HCT116 (cell line): ENCODE measurements around the gene KIAA0930. TPM values are rescaled to one million over a fixed set of nuclear protein-coding genes. Genes with fewer than 3 reads are reported as not detected.

Experiments used
- ATAC-seq: fragments of 200-7000 bp; cut with Tn5 transposase; 2 replicates; pipeline ENCODE4 v1.9.1; 2020; ENCODE audit warnings: mild to moderate bottlenecking, moderate library complexity
- BruUV-seq: library from RNA; stranded (reverse); fragments of 400-500 nt; replicated peaks from 2 replicates; lab custom pipeline; 2021; lab: Mats Ljungman, UMichigan
- CTCF ChIA-PET: fragments of 300-600 bp; sonication (Branson Sonifier 250); formaldehyde crosslinking; loops from one replicate; lab custom pipeline; 2021; ENCODE audit warnings: antibody characterized with exemption; lab: Charles Lee
- POLR2A ChIA-PET: fragments of 300-600, 350-600 bp; sonication (Branson Sonifier 250); formaldehyde crosslinking; loops from one replicate; lab custom pipeline; 2021; ENCODE audit warnings: antibody characterized with exemption; lab: Charles Lee
- RAD21 ChIA-PET, 2 experiments: fragments of 300-600 bp; sonication (Branson Sonifier 250); formaldehyde crosslinking; loops; one replicate each; lab custom pipeline; 2023; ENCODE audit warnings: low total read pairs in 2 of 2; ENCODE audit not compliant: uncharacterized antibody in 2 of 2, unreplicated experiment in 2 of 2, low non-redundant PET in 1 of 2; lab: Charles Lee
- DNase-seq: peaks from one replicate; pipeline ENCODE4 v3.0.0-alpha.2; 2010; ENCODE audit warnings: low read depth, low spot score
- H2AFZ ChIP-seq: fragments of 200-600 bp; shearing (Covaris generic), sonication (generic); 2 replicates; pipeline ENCODE4 v1.6.1; 2017; ENCODE audit warnings: low read depth, mixed run types, mixed read lengths, antibody characterized with exemption, low read length; ENCODE audit not compliant: poor library complexity, severe bottlenecking
- H3K27ac ChIP-seq: 2 replicates; pipeline ENCODE4 v1.5.1; 2012; ENCODE audit warnings: low read depth, low read length
- H3K27me3 ChIP-seq: fragments of 200-600 bp; sonication (generic); 2 replicates; pipeline ENCODE4 v1.6.1; 2016; ENCODE audit warnings: mixed run types, low read length, mixed read lengths; ENCODE audit not compliant: insufficient read depth
- H3K36me3 ChIP-seq, 2 experiments: fragments of 200-500 bp in 1 of 2; fragments of 200-600 bp in 1 of 2; sonication (Bioruptor generic) in 1 of 2; sonication (generic) in 1 of 2; 2 replicates each; pipeline versions ENCODE4 v1.5.1 to v1.6.1; 2014 to 2016; ENCODE audit warnings: low read length in 2 of 2, inconsistent platforms in 1 of 2, mixed read lengths in 1 of 2, mixed run types in 1 of 2; ENCODE audit not compliant: insufficient read depth in 2 of 2, control insufficient read depth in 1 of 2
- H3K4me1 ChIP-seq, 2 experiments: fragments of 200-600 bp in 1 of 2; sonication (generic) in 1 of 2; 2 replicates each; pipeline versions ENCODE4 v1.5.1 to v1.6.1; 2012 to 2017; ENCODE audit warnings: low read length in 2 of 2, inconsistent platforms in 1 of 2, mild to moderate bottlenecking in 1 of 2, mixed read lengths in 1 of 2, mixed run types in 1 of 2, moderate library complexity in 1 of 2; ENCODE audit not compliant: insufficient read depth in 2 of 2, control insufficient read depth in 1 of 2
- H3K4me2 ChIP-seq: fragments of 200-600 bp; sonication (generic); 2 replicates; pipeline ENCODE4 v1.6.1; 2017; ENCODE audit warnings: mixed run types, low read length, mixed read lengths
- H3K4me3 ChIP-seq, 2 experiments: fragments of 200-600 bp in 1 of 2; sonication (generic) in 1 of 2; replicated peaks in 1 of 2; 2 replicates each; pipeline ENCODE4 v1.5.1; 2011 to 2016; ENCODE audit warnings: low read length in 2 of 2, control low read depth in 1 of 2, low read depth in 1 of 2, mild to moderate bottlenecking in 1 of 2, mixed read lengths in 1 of 2, mixed run types in 1 of 2
- H3K79me2 ChIP-seq: fragments of 200-600 bp; sonication (generic); 2 replicates; pipeline ENCODE4 v1.6.1; 2017; ENCODE audit warnings: mild to moderate bottlenecking, mixed run types, low read length, moderate library complexity, mixed read lengths; ENCODE audit not compliant: insufficient read depth
- H3K9ac ChIP-seq: fragments of 200-600 bp; sonication (generic); 2 replicates; pipeline ENCODE4 v1.6.1; 2016; ENCODE audit warnings: low read length, mixed read lengths
- H3K9me2 ChIP-seq: fragments of 200-600 bp; sonication (generic), shearing (Covaris generic); 2 replicates; pipeline ENCODE4 v1.6.1; 2017; ENCODE audit warnings: mixed run types, mild to moderate bottlenecking, moderate library complexity; ENCODE audit not compliant: insufficient read depth
- H3K9me3 ChIP-seq, 2 experiments: fragments of 200-500 bp in 1 of 2; fragments of 200-600 bp in 1 of 2; sonication (Bioruptor generic) in 1 of 2; sonication (generic) in 1 of 2; 2 replicates each; pipeline ENCODE4 v1.6.1; 2014 to 2017; ENCODE audit warnings: low read length in 2 of 2, mixed read lengths in 2 of 2, inconsistent platforms in 1 of 2, low read depth in 1 of 2, mild to moderate bottlenecking in 1 of 2, mixed run types in 1 of 2, moderate library complexity in 1 of 2; ENCODE audit not compliant: control insufficient read depth in 1 of 2, insufficient read depth in 1 of 2
- H4K20me1 ChIP-seq: fragments of 200-600 bp; sonication (generic), shearing (Covaris generic); 2 replicates; pipeline ENCODE4 v1.6.1; 2017; ENCODE audit warnings: mixed run types, mild to moderate bottlenecking, moderate library complexity; ENCODE audit not compliant: insufficient read depth
- CBX3 ChIP-seq: IDR thresholded peaks from 2 replicates; pipeline ENCODE4 v1.6.1; 2012; ENCODE audit warnings: low read depth
- EGR1 ChIP-seq: IDR thresholded peaks from 2 replicates; pipeline ENCODE4 v1.6.1; 2012; ENCODE audit warnings: low read depth
- EZH2 ChIP-seq: fragments of 200-600 bp; sonication (generic); IDR thresholded peaks from 2 replicates; pipeline ENCODE4 v1.6.1; 2017; ENCODE audit warnings: antibody characterized with exemption, mixed run types
- FOSL1 ChIP-seq: IDR thresholded peaks from 2 replicates; pipeline ENCODE4 v1.6.1; 2012; ENCODE audit warnings: low read depth
- POLR2AphosphoS5 ChIP-seq: IDR thresholded peaks from 2 replicates; pipeline ENCODE4 v1.6.1; 2011; ENCODE audit warnings: mild to moderate bottlenecking, low read depth, low read length, moderate library complexity
- RAD21 ChIP-seq: IDR thresholded peaks from 2 replicates; pipeline ENCODE4 v1.6.1; 2012; ENCODE audit warnings: low read depth, mild to moderate bottlenecking
- SIN3A ChIP-seq: IDR thresholded peaks from 2 replicates; pipeline ENCODE4 v1.6.1; 2012; ENCODE audit warnings: low read depth
- SRF ChIP-seq: IDR thresholded peaks from 2 replicates; pipeline ENCODE4 v1.6.1; 2012; ENCODE audit warnings: low read depth
- TCF7L2 ChIP-seq: IDR thresholded peaks from 2 replicates; pipeline ENCODE4 v1.7.0; 2011; ENCODE audit warnings: borderline replicate concordance, inconsistent platforms; ENCODE audit not compliant: insufficient read depth, insufficient read length; ENCODE audit errors: extremely low read depth
- YY1 ChIP-seq: IDR thresholded peaks from 2 replicates; pipeline ENCODE4 v1.6.1; 2011; ENCODE audit warnings: low read length, low read depth, moderate library complexity, mild to moderate bottlenecking; ENCODE audit not compliant: insufficient replicate concordance; ENCODE audit errors: extremely low read depth
- ZFX ChIP-seq: fragments of 450-650 bp; IDR thresholded peaks from 2 replicates; pipeline ENCODE4 v1.6.1; 2017
- intact Hi-C: fragments of 100-400 bp; cut with micrococcal nuclease; formaldehyde crosslinking; loops from 2 replicates; pipeline ENCODE4 v1.10.0; 2022
- total RNA-seq: library from RNA; stranded (reverse); gene quantifications from one replicate; pipeline ENCODE4 v1.2.1, GENCODE V29; 2021; ENCODE audit not compliant: unreplicated experiment
- TF ChIP-seq, protein P1 (sequence below): IDR thresholded peaks from 2 replicates; pipeline ENCODE4 v1.6.1; 2012
- TF ChIP-seq, protein P2 (sequence below): IDR thresholded peaks from 2 replicates; pipeline ENCODE4 v1.6.1; 2011; ENCODE audit warnings: mild to moderate bottlenecking, low read length, moderate library complexity; ENCODE audit not compliant: insufficient replicate concordance; ENCODE audit errors: extremely low read depth
- TF ChIP-seq, protein P3 (sequence below): IDR thresholded peaks from 2 replicates; pipeline ENCODE4 v1.6.1; 2012; ENCODE audit warnings: low read depth
- TF ChIP-seq, protein P4 (sequence below): IDR thresholded peaks from 2 replicates; pipeline ENCODE4 v1.6.1; 2012
- TF ChIP-seq, protein P5 (sequence below), 3 experiments: fragments of 200-600 bp in 1 of 3; sonication (generic) in 1 of 3; IDR thresholded peaks in 2 of 3; conservative IDR thresholded peaks in 1 of 3; 2 replicates each; pipeline ENCODE4 v1.5.1; 2012 to 2017; ENCODE audit warnings: low read depth in 2 of 3, low read length in 2 of 3, antibody characterized with exemption in 1 of 3, borderline replicate concordance in 1 of 3, control low read depth in 1 of 3, mild to moderate bottlenecking in 1 of 3, mixed read lengths in 1 of 3, mixed run types in 1 of 3, moderate library complexity in 1 of 3; ENCODE audit not compliant: insufficient read depth in 1 of 3

The KIAA0930 gene
- total RNA-seq, 1 experiment from 2014 or later, result 60.9 TPM

DNA sequence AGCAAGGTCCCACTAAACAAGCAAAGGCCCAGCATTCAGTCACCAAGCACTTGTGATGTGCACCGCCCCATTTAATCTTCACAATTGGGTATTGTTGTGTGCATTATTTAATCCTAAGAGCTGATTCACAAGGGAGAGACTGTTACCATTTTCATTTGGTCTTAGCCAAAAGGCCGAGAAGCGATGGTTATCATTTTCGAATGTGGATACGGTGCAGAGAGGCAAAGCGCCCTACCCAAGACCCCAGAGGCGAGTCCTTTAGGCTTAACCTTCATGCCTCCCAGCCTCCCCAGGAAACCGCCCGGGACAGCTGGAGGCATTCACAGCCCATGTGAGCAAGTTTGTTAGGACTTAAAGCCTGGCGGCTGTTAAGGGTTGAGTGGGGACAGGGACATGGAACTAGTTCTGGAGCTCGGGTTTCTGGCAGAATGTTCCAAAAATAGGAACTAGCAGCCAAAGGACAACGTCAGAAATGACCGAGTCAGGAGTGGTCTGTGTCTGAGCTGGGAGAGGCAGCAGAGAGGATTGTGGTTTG, 31.0 kb upstream of the KIAA0930 start:
- no peaks in the 10 kb centered on the region for H4K20me1 ChIP-seq
- no peak overlapping the region for H3K9ac ChIP-seq
- POLR2A ChIA-PET, result interaction anchor here (0.6 kb wide), 1 partner anchor 11 kb away, joined by 3 read pairs; no protein-coding TSS in a partner anchor
- TF ChIP-seq ZFX (no peak), FOSL1 (no peak), SRF (no peak), SIN3A (no peak), RAD21 (no peak), CBX3 (no peak), EZH2 (no peak), POLR2AphosphoS5 (no peak), TCF7L2 (no peak), EGR1 (no peak), YY1 (no peak)
- TF ChIP-seq, protein P1, sequence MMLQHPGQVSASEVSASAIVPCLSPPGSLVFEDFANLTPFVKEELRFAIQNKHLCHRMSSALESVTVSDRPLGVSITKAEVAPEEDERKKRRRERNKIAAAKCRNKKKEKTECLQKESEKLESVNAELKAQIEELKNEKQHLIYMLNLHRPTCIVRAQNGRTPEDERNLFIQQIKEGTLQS, result no peak
- TF ChIP-seq, protein P2, sequence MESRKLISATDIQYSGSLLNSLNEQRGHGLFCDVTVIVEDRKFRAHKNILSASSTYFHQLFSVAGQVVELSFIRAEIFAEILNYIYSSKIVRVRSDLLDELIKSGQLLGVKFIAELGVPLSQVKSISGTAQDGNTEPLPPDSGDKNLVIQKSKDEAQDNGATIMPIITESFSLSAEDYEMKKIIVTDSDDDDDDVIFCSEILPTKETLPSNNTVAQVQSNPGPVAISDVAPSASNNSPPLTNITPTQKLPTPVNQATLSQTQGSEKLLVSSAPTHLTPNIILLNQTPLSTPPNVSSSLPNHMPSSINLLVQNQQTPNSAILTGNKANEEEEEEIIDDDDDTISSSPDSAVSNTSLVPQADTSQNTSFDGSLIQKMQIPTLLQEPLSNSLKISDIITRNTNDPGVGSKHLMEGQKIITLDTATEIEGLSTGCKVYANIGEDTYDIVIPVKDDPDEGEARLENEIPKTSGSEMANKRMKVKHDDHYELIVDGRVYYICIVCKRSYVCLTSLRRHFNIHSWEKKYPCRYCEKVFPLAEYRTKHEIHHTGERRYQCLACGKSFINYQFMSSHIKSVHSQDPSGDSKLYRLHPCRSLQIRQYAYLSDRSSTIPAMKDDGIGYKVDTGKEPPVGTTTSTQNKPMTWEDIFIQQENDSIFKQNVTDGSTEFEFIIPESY, result no peak
- TF ChIP-seq, protein P3, sequence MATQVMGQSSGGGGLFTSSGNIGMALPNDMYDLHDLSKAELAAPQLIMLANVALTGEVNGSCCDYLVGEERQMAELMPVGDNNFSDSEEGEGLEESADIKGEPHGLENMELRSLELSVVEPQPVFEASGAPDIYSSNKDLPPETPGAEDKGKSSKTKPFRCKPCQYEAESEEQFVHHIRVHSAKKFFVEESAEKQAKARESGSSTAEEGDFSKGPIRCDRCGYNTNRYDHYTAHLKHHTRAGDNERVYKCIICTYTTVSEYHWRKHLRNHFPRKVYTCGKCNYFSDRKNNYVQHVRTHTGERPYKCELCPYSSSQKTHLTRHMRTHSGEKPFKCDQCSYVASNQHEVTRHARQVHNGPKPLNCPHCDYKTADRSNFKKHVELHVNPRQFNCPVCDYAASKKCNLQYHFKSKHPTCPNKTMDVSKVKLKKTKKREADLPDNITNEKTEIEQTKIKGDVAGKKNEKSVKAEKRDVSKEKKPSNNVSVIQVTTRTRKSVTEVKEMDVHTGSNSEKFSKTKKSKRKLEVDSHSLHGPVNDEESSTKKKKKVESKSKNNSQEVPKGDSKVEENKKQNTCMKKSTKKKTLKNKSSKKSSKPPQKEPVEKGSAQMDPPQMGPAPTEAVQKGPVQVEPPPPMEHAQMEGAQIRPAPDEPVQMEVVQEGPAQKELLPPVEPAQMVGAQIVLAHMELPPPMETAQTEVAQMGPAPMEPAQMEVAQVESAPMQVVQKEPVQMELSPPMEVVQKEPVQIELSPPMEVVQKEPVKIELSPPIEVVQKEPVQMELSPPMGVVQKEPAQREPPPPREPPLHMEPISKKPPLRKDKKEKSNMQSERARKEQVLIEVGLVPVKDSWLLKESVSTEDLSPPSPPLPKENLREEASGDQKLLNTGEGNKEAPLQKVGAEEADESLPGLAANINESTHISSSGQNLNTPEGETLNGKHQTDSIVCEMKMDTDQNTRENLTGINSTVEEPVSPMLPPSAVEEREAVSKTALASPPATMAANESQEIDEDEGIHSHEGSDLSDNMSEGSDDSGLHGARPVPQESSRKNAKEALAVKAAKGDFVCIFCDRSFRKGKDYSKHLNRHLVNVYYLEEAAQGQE, result no peak
- TF ChIP-seq, protein P4, sequence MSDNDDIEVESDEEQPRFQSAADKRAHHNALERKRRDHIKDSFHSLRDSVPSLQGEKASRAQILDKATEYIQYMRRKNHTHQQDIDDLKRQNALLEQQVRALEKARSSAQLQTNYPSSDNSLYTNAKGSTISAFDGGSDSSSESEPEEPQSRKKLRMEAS, result no peak
- TF ChIP-seq, protein P5, sequence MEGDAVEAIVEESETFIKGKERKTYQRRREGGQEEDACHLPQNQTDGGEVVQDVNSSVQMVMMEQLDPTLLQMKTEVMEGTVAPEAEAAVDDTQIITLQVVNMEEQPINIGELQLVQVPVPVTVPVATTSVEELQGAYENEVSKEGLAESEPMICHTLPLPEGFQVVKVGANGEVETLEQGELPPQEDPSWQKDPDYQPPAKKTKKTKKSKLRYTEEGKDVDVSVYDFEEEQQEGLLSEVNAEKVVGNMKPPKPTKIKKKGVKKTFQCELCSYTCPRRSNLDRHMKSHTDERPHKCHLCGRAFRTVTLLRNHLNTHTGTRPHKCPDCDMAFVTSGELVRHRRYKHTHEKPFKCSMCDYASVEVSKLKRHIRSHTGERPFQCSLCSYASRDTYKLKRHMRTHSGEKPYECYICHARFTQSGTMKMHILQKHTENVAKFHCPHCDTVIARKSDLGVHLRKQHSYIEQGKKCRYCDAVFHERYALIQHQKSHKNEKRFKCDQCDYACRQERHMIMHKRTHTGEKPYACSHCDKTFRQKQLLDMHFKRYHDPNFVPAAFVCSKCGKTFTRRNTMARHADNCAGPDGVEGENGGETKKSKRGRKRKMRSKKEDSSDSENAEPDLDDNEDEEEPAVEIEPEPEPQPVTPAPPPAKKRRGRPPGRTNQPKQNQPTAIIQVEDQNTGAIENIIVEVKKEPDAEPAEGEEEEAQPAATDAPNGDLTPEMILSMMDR (IDR thresholded peaks at IDR 0.05 in 2 of 3, conservative IDR thresholded peaks at IDR 0.05 in 1 of 3; ENCODE audit: borderline replicate concordance in 1 of 3, insufficient read depth in 1 of 3, low read depth in 2 of 3, low read length in 2 of 3), result no peak
- TF ChIP-seq, all 23 proteins: peak for 0
- Histone ChIP-seq H3K79me2 (no peaks in the 10 kb centered on the region), H3K36me3 (no peaks in the 10 kb centered on the region), H3K9me3 (no peaks in the 10 kb centered on the region), H3K27ac (no peak overlapping the region), H3K9me2 (no peaks in the 10 kb centered on the region), H2AFZ (no peak overlapping the region), H3K4me2 (no peak overlapping the region), H3K27me3 (no peaks in the 10 kb centered on the region), H3K4me3 (no peak overlapping the region), H3K4me1 (peaks cover 6 to 11% of the 10 kb centered on the region in 2 experiments)
- intact Hi-C loops, result no loop called here
- CTCF ChIA-PET, result interaction anchor here (1.7 to 1.8 kb wide), 2 partner anchors 162 to 170 kb away, joined by 5 to 6 read pairs; no protein-coding TSS in a partner anchor
- ATAC-seq (no peak), DNase-seq (no peak)
- RAD21 ChIA-PET, result no interaction called here
- BruUV-seq, result no TSS peak
